GM19351 (cell line): ENCODE measurements around the gene GEMIN4.
"Not testable (repeated sequence)": the region's sequence is repeated elsewhere in the genome, so short reads cannot be mapped to it uniquely, and the experiment has no call there.

Experiments used
- ATAC-seq: cut with Tn5 transposase; IDR thresholded peaks from one replicate; pipeline ENCODE4 v1.9.1; 2021; ENCODE audit warnings: mild to moderate bottlenecking, moderate library complexity; ENCODE audit not compliant: unreplicated experiment

Gene GEMIN4

DNA sequence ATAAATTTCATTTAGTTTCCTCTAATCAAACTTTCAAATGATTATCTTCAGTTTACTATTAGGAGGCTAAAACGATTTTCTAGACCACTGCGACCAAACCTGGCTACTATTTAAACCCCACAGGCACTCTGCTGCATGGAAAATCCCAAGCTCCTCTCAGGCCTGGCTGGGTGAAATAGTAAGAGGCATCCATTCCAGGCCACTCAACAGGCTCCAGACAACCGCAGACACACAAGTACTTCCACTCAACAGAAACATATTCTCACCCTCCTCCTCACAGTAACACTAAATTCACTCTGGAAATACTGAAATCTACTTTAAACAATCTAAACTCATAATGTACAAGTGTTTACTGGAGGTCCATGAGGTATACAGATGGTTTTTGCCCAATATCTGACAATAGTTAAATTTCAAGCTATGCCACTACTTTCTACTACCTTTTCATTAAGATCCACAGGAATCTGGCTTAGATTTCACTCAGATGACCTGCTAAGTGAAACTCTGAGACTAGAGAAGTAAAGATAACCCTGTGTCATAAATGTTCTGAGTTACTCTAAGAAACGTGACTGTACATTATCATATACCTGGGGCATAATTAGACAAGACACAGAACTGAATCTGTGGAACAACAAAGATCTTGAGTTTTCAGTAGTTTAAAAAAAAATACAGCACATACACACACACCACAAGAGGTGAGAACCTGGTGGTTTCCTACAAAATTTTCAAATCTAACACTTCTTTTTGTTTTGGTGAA lies 47.8 kb downstream of the GEMIN4 start:
- no peak for ATAC-seq

DNA sequence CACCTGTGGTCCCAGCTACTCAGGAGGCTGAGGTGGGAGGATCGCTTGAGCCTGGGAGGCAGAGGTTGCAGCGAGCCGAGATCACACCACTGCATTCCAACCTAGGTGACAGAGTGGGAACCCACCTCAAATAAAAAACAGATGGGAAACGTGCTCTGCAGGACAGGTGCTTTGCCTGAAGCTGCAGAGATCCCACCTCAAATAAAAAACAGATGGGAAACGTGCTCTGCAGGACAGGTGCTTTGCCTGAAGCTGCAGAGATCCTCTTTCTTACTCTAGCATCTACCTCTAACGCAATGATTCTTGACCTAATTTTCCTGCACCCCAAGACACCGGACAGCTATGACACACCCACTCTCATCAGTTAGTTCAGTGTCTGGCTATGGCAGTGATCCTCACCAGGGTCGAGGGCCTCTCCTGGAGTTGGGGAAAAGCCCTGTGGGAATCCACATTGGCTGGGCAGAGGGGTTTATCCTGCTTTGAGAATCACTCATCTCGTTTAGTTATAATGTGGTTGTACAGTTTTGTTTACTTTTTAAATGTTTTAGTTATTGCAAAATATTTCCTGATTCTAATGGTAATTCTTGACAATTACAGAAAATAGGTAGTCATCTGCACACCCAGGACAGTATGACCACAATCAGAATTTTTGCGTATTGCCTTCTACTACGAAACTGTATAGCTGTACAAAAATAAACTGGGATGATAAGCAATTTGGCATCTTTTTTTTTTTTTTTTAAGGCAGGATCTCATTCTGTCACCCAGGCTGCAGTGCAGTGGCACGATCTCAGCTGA lies 48.8 kb downstream of the GEMIN4 start:
- no peak for ATAC-seq

DNA sequence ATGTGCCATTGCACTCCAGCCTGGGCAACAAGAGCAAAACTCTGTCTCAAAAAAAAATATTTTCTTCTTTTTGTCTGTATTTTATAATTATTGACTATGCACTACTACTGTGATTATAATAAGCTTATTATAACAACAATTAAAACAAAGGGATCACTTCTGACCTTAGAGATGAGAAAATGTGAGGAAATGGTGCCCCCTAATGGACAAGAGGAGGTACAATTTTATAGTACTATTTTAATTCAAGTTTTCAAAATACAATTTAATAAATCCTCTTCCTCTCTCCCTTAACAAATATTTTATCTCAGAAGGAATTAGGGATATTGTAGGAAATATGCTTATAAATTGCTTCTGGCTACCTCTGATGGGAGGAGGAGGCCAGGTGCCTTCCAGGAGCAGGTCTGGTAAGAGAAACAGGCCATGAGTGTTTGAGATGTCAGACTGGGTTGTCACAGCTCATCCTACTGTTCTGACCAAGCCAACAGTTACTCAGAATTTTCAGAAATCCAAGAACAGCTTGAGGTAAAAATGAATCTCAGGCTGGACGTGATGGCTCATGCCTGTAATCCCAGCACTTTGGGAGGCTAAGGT lies 51.5 kb downstream of the GEMIN4 start:
- no peak for ATAC-seq

DNA sequence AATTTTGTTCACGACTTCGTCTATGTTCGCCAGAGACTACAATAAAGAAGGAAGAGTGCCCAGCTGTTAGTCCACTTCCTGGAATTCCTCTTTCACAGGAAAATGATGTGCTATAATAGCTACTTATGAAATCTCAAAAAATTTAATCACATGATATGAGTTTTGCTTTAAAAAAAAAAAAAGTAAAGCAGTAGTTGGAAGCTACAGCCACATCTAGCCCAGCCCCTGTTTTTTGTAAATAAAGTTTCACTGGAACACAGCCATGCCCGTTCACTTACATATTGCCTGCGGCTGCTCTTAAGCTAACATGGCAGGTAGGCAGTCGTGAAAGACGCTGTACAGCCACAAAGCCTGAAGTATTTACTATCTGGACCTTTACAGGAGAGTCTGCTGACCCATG lies 52.7 kb downstream of the GEMIN4 start:
- ATAC-seq, result no peak

DNA sequence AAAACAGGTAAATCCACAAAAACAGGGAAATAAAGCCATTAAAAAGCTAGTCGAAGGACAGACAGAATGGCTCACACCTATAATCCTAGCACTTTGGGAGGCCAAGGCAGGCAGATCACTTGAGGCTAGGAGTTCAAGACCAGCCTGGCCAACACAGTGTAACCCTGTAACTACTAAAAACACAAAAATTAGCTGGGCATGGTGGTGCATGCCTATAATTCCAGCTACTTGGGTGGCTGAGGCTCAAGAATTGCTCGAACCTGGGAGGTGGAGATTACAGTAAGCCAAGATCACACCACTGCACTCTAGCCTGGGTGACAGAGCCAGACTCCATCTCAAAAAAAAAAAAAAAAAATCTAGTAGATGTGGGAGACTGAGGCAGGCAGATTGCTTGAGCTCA lies 54.0 kb downstream of the GEMIN4 start:
- not testable (repeated sequence) for ATAC-seq

DNA sequence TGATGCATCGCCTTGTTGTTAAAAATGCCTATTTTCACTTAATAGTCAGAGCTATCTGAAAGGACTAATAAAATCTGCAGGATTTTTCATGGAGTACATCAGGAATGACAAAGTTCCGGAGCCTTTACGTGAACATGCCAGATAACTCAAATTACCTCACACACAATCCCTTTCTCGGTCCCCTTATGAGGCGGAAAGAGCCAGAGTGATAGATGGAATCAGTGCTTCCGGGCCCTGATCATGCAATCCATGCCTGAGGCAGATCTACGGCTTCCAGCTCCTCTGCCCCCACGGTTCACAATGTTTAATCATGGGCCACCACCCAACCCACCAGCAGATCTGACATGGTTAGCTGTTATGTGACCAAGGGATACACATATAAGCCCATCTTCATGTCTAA lies 54.4 kb downstream of the GEMIN4 start:
- no peak for ATAC-seq

DNA sequence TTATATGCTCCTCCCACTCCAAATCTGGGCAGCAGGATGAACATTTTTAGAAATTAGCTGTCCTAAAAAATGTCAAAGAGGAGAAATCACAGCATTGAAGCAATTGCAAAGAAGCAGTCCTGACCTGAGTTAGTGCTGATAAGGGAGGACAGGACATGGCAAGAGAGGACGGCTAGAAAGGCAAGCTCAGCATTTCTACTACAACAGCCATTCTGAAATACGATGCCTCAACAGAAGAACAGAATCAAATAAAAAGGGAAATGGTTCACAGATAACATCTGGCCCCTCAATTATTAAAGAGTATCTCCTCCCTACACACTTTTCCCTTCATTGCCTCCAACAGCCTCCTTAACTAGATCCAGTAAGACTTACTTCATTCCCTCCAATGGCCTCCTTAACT lies 55.7 kb downstream of the GEMIN4 start:
- ATAC-seq, result no peak
